Ovary (tissue), 10 donors: ENCODE results near the gene AGBL5. TPM values are rescaled to one million over a fixed set of nuclear protein-coding genes. Genes with fewer than 3 reads are reported as not detected.

Experiments used
- DNase-seq, 5 donors: peaks; one replicate each; pipeline ENCODE4 v3.0.0-alpha.2; 2019 to 2020
- H3K27ac ChIP-seq, 2 donors: fragments of 200-600 bp; one replicate each; pipeline versions ENCODE4 v1.5.1 to v1.8.0; 2019 to 2022
- H3K27me3 ChIP-seq: fragments of 200-600 bp; one replicate; pipeline ENCODE4 v1.8.0; 2022
- H3K36me3 ChIP-seq: fragments of 200-600 bp; sonication (generic); one replicate; pipeline ENCODE4 v1.5.1; 2019
- H3K4me1 ChIP-seq: one replicate; pipeline ENCODE4 v1.8.1; 2013; ENCODE audit warnings: mild to moderate bottlenecking, moderate library complexity; ENCODE audit not compliant: insufficient read depth
- H3K4me3 ChIP-seq: fragments of 200-600 bp; sonication (generic); one replicate; pipeline ENCODE4 v1.5.1; 2017
- H3K9me3 ChIP-seq, 2 donors: fragments of 200-600 bp in 1 of 2; sonication (generic) in 1 of 2; one replicate each; pipeline versions ENCODE4 v1.5.1 to v1.8.1; 2013 to 2019; ENCODE audit warnings: mild to moderate bottlenecking in 1 of 2, moderate library complexity in 1 of 2
- CTCF ChIP-seq, 3 donors: fragments of 450-650 bp in 2 of 3; fragments of 200-600 bp in 1 of 3; IDR thresholded peaks; one replicate each; pipeline versions ENCODE4 v1.5.1 to v1.8.0; 2016 to 2022; ENCODE audit warnings: antibody characterized with exemption in 3 of 3, mild to moderate bottlenecking in 1 of 3
- EP300 ChIP-seq: sonication (generic); formaldehyde crosslinking; IDR thresholded peaks from one replicate; pipeline ENCODE4 v1.6.1; 2017; ENCODE audit warnings: antibody characterized with exemption
- POLR2A ChIP-seq: fragments of 450-650 bp; IDR thresholded peaks from one replicate; pipeline ENCODE4 v1.6.1; 2017; ENCODE audit warnings: antibody characterized with exemption, mild to moderate bottlenecking, moderate library complexity
- WGBS, 3 donors: extraction: QIAGEN DNeasy Blood & Tissue Kit in 1 of 3; methylation state at CpG; one replicate each; pipeline versions ENCODE4 v1.1.5 to v1.1.7; 2013 to 2017; 5-methylcytosine and 5-hydroxymethylcytosine counted together
- intact Hi-C, 4 donors: fragments of 100-400 bp; cut with DNase I; formaldehyde crosslinking; loops; one replicate each; pipeline versions ENCODE4 v1.11.0 to v1.15.1; 2022 to 2023
- long read RNA-seq, 3 donors: library from polyadenylated mRNA in 2 of 3; unstranded in 2 of 3; transcript quantifications; one replicate each; pipeline ENCODE4 v2.0.0 and lab custom pipeline, GENCODE V29; 2021 to 2026
- polyA plus RNA-seq, 2 donors: library from polyadenylated mRNA; stranded (reverse); fragments of 200-250 nt in 1 of 2; fragments of 350-450 nt in 1 of 2; fragmentation: Illumina TruSeq in 1 of 2; extraction: RNeasy Lipid Tissue Mini Kit (QIAGEN cat#74804) in 1 of 2; gene quantifications; one replicate each; pipeline ENCODE4 v1.2.3, GENCODE V29; 2013 to 2014
- total RNA-seq, 7 donors: library from RNA; depleted of rRNA in 2 of 7; stranded (reverse); fragments of >200 nt in 2 of 7; fragmentation: NEBNext Ultra II Directional in 3 of 7; extraction: Animal tissue kit (Norgen Biotek cat#: 25700) in 3 of 7; gene quantifications; one replicate each; pipeline versions ENCODE4 v1.1.0 to v1.2.4, GENCODE V29; 2016 to 2023
- donor health status: DM: no; HTN: no; CAD: no; lungs with moderate emphysema.
- donor health status: DM: no; HTN: no; CAD: no.
- donor health status: Bipolar disorder and iron deficiency.
- donor health status: DM: yes; HTN: yes; CAD: no.
- donor health status: DM: no; HTN: no; CAD: no.
- donor health status: DM: yes; HTN: yes; CAD: no.

Gene AGBL5
- total RNA-seq (10 to 100 TPM; 11.7 to 26.9 (median 23.9) TPM), polyA plus RNA-seq (10 to 100 TPM; 17.6 to 24.8 TPM)
- long read RNA-seq, donor 1, transcript AGBL5-201 (11 exons, 2,382 nt): major isoform, 32 of 98 reads
- long read RNA-seq, donor 1, transcript AGBL5-209 (16 exons, 3,261 nt): minor isoform, 7 of 98 reads
- long read RNA-seq, donor 1, partial matches to known transcripts: 24 of 98 reads
- long read RNA-seq, donor 1, other reads (novel, unspliced or antisense): 30 of 98 reads
- long read RNA-seq, donor 2, transcript AGBL5-201 (11 exons, 2,382 nt): major isoform, 11 of 31 reads
- long read RNA-seq, donor 2, transcript AGBL5-202 (15 exons, 3,177 nt): minor isoform, 7 of 31 reads
- long read RNA-seq, donor 2, transcript AGBL5-210 (7 exons, 1,850 nt): minor isoform, 6 of 31 reads
- long read RNA-seq, donor 2, partial matches to known transcripts: 5 of 31 reads
- long read RNA-seq, donor 2, other reads (novel, unspliced or antisense): 0 of 31 reads
- long read RNA-seq, donor 3, transcript AGBL5-201 (11 exons, 2,382 nt): major isoform, 24 of 69 reads
- long read RNA-seq, donor 3, partial matches to known transcripts: 9 of 69 reads
- long read RNA-seq, donor 3, other reads (novel, unspliced or antisense): 28 of 69 reads

GRCh38 chr2:27050996-27051901 is at the start of gene AGBL5:
Gene AGBL5, plus strand, starts transcription at chr2:27051668. Its CDS starts 1,291 bp downstream, at chr2:27052959.
- H3K27ac ChIP-seq: peak within 1 kb of the TSS; percentile 74 to 87
- TF ChIP-seq CTCF (IDR thresholded peaks at IDR 0.05): peak in 2 of 3 donors; percentile 20 to 23
- peak; percentile 92 for TF ChIP-seq POLR2A
- no peak for TF ChIP-seq EP300
- peaks cover 5% of the 10 kb centered on the region for H3K4me1 ChIP-seq
- peak within 1 kb of the TSS; percentile 93 for H3K4me3 ChIP-seq
- no peaks in the 10 kb centered on the region for H3K36me3 ChIP-seq
- DNase-seq: peak; percentile 97 to 99 (median 98)
- intact Hi-C loops: loop anchor here in 2 of 4 donors (5.0 kb wide), 1 partner anchor 36 kb away; the partner anchor contains the start of gene KHK (in 2 of the 2)
- H3K27me3 ChIP-seq: no peaks in the 10 kb centered on the region
- WGBS, 3 donors: 0 to 1% (median 1%) methylated on average over 53 to 67 of the region's 67 CpGs
- H3K9me3 ChIP-seq: no peaks in the 10 kb centered on the region

GRCh38 chr2:27001950-27002349 is 49.5 kb upstream of the AGBL5 start:
- 8 to 39% (median 18%) methylated on average over 5 of the region's 5 CpGs for WGBS, 3 donors

GRCh38 chr2:27003007-27003406 is 48.5 kb upstream of the AGBL5 start:
- H3K4me3 ChIP-seq: no peak overlapping the region
- TF ChIP-seq CTCF (IDR thresholded peaks at IDR 0.05): no peak
- no peak for TF ChIP-seq EP300
- TF ChIP-seq POLR2A: no peak
- peak overlapping the region in 1 of 2 donors; percentile 3 for H3K27ac ChIP-seq
- H3K9me3 ChIP-seq: no peaks in the 10 kb centered on the region
- H3K4me1 ChIP-seq: peaks cover 18% of the 10 kb centered on the region
- H3K27me3 ChIP-seq: no peaks in the 10 kb centered on the region
- intact Hi-C loops: no loop called here
- no peak for DNase-seq
- H3K36me3 ChIP-seq: no peaks in the 10 kb centered on the region
- 88 to 91% (median 89%) methylated on average over 4 of the region's 4 CpGs for WGBS, 3 donors

More at GRCh38 chr2:27001950-27002349, 49.5 kb upstream of the AGBL5 start:
- no peaks in the 10 kb centered on the region for H3K27me3 ChIP-seq
- H3K4me3 ChIP-seq: no peak overlapping the region
- no peak overlapping the region for H3K27ac ChIP-seq
- H3K9me3 ChIP-seq: no peaks in the 10 kb centered on the region
- no peaks in the 10 kb centered on the region for H3K36me3 ChIP-seq
- intact Hi-C loops: no loop called here
- DNase-seq: peak in 2 of 5 donors; percentile 48 to 57
- peaks cover 18% of the 10 kb centered on the region for H3K4me1 ChIP-seq
- TF ChIP-seq CTCF (IDR thresholded peaks at IDR 0.05): no peak
- no peak for TF ChIP-seq EP300
- TF ChIP-seq POLR2A: no peak

GRCh38 chr2:27003857-27004256 is 47.6 kb upstream of the AGBL5 start:
- no peaks in the 10 kb centered on the region for H3K9me3 ChIP-seq
- H3K27me3 ChIP-seq: no peaks in the 10 kb centered on the region
- no peak overlapping the region for H3K4me3 ChIP-seq
- 60 to 65% (median 61%) methylated on average over 9 of the region's 9 CpGs for WGBS, 3 donors
- peaks cover 18% of the 10 kb centered on the region for H3K4me1 ChIP-seq
- H3K36me3 ChIP-seq: no peaks in the 10 kb centered on the region
- TF ChIP-seq CTCF (IDR thresholded peaks at IDR 0.05) (no peak), EP300 (no peak)
- peak overlapping the region in 1 of 2 donors; percentile 3 for H3K27ac ChIP-seq
- intact Hi-C loops: no loop called here
- DNase-seq: no peak
